GM21367 (cell line): Measurements from ENCODE around the gene PLEKHM2.

Source experiments
- ATAC-seq: cut with Tn5 transposase; IDR thresholded peaks from one replicate; pipeline ENCODE4 v1.9.1; 2021; ENCODE audit not compliant: unreplicated experiment

Gene PLEKHM2

DNA sequence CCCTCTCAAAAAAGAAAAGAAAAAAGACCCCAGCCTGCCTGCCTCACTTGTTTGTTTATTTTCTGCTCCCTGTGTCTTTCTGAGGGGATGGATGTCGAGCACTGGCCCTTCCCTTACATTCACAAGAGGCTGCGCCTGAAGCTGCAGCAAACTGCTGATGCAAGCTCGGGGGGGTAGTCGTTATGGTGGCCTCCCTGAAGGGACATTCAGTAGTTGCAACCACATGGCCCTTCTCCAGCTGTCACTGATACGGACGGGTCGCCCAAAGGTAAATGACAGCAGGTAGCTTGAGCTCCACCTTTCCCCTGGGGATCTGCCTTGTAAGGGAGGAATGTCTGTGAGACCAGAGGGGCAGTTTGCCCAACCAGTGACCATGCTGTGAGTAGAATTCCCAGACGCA lies 17.7 kb downstream of the PLEKHM2 start:
- ATAC-seq, result no peak

DNA sequence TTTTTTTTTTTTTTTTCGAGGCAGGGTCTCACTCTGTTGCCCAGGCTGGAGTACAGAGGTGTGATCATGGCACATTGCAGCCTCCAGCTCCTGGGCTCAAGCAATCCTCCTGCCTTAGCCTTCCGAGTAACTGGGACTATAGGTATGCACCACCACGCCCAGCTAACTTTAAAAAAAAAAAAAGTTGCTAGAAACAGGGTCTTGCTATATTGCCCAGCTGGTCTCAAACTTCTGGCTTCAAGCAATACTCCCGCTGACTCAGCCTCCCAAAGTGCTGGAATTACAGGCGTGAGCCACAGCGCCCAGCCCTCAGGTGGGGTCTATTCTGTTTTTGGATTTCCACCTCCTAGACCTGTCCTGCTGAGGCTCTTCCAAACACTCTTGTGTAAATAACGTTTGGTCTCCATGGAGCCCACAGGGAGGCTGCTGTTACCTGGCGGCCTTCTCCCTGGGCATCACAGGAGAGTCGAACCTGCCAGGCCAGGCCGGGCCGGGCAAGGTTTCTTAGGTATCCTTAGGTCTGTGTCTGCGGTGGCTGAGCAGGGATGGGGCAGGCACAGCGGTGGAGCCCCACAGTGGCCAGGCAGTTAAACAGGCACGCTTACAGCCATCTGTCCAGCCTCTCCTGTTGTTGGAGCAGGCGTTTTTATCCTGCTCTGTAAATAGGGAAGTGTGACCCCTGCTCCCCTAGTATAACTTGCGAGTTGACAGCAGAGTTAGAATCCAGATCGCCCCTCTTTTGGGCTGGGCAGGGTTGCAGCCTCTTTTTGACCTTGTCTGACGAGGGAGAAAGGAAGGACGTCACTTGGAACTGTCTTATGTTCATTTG lies 18.8 kb downstream of the PLEKHM2 start:
- ATAC-seq, result no peak

DNA sequence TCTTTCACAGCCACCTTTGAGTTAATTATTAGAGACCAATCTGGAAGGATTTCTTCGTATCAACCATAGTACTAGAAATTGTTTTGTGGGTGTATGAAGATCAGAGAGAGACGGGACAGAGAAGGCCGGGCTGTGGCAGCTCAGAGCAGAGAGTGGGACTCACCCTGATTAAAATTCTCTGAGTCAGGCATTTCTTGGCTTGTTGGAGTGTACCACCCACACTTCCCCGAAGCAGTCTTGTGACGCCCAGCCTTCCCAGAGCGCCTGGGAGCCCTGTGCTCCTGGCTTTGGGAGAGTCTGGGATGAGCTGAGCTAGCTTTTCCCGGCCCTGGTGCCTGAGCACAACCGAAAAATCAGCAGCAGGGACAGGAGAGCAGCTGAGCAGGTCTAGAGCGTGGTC lies 19.4 kb downstream of the PLEKHM2 start:
- ATAC-seq, result no peak

DNA sequence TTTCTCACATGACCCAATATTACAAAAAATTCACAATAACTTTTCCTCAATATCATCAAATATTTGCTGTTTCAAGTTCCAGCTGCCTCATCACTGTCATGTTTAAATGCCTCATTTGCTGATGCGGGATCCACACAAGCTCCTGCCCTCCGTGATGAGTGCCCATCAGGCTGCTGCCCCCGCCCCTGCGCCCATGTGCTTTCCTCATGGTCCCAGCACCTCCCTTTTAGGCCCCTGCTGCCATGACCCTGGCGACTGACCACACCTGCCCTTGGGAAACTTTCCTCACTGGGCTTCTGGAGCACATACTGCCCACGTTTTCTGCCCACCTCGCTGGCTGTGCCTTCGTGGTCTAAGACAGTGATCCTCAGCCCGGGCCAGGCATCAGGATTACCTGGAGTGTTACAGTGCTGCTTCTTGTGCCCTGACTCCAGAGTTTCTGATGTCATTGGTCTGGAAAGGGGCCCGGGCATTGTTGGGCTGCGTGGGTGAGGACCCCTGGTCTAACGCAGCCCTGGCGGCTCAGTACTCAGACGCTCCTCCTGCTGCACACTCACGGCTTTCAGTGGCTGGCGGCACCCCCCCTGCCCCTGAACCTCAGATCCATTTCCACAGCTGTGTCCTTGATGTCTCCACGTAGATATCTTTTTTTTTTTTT lies 20.5 kb downstream of the PLEKHM2 start:
- no peak for ATAC-seq

DNA sequence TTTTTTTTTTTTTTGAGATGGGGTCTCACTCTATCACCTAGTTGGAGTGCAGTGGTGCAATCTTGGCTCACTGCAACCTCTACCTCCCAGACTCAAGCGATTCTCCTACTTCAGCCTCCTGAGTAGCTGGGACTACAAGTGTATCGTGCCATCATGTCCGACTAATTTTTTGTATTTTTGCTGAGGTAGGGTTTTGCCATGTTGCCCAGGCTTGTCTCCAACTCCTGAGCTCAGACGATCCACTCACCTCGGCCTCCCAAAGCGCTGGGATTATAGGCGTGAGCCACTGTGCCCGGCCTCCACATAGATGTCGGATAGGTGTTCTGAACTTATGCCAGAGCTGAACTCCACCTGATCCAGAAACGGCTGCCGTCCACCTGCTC lies 21.1 kb downstream of the PLEKHM2 start:
- ATAC-seq, result no peak

DNA sequence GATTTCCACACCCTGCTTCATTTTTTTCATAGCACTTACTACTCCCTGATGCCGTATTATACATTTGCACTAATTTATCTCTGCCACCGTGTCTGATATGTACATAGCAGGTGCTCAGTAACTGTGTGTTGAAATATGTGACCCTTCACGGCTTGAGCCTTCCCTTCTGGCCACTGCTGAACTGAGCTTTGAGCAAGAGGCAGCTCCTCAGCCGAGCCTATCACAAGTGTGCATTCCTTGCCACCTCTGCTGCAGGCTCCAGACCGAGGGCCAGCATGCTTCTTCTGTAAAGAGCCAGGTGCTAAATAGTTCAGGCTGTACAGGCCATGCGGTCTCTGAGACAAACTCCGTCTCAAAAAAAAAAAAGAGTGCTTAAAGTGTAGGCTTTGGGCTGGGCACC lies 22.6 kb downstream of the PLEKHM2 start:
- ATAC-seq, result no peak

DNA sequence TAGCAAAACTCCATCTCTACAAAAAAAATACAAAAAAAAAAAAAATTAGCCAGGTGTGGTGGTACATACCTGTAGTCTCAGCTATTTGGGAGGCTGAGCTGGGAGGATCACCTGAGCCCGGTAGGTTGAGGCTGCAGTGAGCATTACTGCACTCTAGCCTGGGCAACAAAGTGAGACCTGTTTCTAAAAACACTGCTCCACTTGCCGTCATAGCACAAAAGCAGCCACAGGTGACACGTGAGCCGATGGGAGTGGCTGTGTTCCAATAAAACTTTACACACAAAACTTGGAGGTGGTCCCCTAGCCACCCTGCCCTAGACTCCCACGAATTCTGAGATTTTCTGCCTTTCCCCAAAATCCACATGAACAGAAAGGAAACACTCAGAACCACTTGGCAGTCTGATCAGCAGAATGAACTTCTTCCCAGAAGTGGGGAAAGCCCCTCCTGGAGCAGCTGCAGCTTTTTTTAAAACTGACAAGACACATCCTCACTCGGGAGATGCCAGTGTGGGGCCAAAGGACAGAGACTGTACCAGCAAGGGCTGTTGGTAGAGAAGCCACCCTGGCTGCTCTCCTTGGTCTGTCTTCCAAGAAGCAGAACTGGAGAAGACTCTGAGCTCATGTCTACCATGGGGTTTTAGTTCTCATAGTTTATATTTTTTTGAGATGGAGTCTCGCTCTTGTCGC lies 23.3 kb downstream of the PLEKHM2 start:
- ATAC-seq, result no peak

DNA sequence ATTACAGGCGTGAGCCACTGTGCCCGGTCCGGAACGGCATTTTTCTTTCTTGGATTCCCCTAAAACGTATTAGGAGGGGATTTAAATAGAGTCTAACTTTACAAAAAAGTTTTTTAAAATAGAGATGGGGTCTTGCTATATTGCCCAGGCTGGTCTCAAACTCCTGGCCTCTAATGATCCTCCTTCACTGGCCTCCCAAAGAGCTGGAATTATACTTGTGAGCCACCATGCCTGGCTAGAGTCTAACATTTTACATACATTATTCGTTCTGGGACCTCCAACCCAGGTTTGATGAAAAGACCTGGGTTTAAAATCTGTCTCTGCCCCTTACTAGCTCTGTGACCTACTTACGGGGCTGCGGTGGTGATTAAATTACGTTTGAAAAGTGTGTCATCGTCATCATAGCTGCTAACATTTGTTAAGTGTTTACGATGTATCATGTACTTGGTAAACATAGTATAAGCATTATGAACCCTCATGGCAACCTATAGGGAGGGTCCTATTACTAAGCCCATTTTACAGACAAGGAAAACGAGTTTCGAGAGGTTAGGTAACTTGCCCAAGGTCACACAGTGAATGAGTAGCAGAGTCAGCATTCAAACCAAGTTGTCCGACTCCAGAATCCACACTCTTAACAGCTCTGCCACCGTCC lies 24.5 kb downstream of the PLEKHM2 start:
- ATAC-seq, result no peak

DNA sequence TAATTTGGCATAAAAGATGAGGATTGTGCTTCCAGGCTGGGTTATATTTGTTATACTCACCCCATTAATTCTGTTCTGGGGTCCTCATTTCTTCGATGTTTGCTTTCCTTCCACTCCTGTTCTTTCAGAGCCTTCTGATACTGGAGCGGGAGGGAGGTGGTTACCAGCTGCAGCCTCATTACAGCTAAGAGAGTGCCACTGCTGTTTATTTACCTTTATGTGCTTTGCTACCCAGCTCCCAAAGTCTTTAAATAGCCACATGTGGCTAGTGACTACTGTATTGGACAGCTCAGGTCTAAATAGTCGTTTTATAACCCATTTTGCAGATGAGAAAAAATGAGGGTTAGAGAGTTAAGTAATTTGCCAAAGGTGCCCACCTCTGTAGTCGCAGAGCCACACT lies 25.1 kb downstream of the PLEKHM2 start:
- no peak for ATAC-seq

DNA sequence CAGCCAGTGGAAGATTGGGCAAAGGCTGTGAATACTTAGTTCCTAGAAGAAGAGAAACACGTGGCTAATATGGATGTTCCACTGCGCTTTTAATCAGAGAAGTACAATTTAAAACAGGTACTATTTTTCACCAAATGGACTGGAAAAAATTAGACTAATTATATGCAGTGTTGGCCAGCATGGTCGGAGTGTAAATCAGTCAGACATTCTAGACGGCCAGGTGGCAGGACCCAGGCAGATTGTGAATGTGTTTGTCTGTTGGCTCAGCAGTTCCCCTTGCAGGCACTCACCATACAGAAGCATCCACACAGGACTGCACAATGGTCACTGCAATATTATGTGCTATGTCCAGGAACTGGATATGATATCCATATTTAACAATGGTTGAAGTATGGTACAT lies 28.0 kb downstream of the PLEKHM2 start:
- no peak for ATAC-seq

DNA sequence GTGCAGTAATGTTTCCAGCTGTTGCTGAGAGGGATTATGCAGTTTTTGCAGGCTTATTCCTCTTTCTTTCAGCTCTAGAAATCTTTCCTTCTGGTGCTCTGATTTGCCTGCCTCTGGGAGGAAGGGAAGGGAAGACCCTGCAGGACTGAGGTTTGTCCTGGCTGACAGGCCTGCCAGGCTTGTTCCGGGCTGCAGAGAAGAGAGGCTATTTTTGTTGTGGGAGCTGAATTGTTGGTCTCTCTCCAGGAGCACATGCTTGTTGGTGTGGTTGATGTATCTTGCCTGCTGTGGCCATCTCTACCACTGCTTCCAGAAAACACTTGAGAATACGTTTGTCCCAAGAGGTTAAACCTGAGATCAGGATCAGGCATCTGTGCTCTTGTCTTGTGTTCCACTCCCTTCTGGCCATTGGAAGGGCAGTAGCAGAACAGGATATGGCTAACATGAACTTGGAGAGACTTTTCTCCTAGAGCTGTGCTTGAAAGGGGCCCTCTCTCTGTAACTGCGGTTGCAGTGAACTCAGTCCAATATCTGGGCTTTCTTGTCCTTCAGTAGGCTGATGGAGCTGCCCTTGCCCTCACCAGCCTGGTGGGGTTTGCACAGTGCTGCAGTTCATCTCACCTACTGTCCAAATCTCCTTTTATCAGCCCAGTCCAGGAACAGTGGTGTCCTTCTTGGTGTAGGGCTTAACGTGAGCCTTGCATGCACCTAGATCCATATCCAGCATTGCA lies 30.5 kb downstream of the PLEKHM2 start:
- ATAC-seq, result no peak

DNA sequence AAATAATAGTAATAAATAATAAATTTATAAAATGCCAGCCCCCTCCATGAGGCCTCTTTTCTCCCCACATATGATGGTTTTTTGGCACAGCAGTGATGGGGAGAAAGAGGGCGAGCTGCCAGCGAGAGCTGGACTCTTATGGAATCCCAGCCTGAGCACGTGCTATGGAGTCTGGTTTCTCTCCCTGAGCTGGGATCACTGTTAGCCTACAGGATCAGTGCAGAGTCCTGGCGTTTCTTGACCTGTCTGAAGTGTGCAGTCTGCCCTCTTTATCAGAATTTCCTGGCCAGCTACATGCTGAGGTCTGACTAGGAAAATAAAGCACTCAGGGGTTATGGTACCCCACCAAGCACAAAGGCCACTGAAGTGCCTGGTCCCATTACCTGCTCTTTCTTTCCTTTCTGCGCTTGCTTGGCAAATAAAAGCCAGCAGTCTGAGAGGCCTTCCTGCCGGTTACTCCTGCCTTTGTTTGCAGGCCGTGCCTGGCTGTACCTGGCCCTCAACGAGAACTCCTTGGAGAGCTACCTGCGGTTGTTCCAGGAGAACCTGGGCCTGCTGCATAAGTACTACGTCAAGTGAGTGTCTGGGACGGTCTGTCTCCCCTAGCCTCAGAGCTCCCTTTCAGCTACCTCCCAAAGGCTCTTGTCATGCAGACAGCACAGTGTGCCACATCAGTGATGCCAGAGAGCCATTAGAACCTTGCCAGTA lies 33.5 kb downstream of the PLEKHM2 start:
- no peak for ATAC-seq

DNA sequence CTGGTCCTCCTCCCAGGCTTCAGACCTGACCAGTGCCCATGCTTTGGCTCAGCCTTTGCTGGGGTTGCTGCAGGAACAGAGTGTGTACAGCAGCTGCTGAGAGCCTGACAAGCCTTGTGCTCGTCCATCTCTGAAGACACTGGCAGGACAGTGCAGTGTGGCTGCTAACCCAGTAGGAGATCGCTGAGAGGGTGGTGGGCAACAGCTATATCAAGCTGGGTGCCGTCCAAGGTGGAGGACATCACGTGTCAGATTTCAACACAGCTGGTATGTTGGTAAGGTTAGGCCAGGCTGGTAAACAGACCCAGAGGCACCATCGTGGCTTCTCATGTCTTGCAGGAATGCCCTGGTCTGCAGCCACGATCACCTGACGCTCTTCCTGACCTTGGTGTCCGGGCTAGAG lies 34.1 kb downstream of the PLEKHM2 start:
- no peak for ATAC-seq

DNA sequence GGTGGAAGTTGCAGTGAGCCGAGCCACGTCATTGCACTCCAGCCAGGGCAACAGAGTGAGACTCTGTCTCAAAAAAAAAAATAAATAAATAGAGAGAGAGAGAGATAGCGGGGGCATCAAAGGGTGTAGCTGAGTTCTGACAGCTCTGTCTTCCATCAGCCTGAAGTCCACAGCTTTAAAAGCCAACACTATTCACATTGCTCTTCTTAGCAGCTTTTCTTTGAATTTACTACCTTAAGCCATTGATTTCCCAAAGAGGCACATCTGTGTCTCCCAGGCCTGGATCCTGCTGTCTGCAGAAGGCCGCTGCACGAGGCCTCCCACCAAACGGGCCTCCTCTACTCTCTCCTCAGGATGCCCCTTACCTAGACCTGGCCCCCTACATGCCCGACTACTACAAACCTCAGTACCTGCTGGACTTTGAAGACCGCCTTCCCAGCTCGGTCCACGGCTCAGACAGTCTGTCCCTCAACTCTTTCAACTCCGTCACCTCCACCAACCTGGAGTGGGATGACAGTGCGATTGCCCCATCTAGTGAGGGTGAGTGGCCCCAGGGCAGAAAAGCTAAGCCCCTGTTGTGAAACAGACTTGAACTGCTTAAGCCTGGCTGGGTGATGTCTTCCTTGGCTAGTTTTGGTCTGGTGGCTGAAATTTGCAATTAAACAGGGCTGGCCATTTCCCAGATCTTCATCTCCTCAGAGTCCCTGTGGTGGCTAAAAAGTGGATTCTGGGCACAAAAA lies 35.4 kb downstream of the PLEKHM2 start:
- no peak for ATAC-seq

DNA sequence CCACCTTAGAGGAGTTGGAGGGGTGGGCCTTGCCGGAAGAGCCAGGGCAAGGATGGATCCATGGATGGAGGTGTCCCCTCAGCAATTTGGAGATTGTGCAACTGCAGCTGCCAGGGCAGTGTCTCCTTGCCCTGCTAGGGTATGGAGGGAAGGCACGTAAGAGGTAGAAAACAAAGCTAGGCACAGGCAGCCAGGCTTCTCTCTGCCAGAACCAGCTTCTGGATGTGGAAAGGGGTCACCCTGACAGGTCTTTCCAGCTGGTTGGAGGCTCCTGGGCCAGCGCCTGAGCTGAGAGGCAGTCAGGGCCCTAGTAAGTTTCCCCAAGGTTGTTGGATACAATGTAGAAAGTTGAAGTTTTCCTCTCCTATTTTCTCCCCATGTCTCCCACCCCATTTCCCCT lies 36.7 kb downstream of the PLEKHM2 start:
- ATAC-seq, result no peak

DNA sequence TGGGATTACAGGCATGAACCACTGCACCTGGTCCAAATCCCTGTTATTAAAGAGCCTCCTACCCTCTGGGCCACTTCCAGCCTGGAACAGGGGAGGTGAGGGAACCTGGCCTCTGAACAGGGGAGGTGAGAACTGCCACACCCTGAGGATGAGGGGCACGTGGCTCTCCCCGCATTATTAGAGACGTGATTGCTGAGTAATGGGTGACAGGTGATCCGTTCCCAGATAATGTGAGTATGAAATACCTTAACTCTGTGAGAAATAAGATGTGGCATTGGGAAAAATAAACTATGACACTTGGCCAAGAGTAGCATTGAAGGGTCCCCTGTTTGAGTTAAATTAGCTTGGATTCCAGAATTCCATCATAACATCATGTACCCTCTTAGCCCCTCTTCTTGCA lies 38.3 kb downstream of the PLEKHM2 start:
- ATAC-seq, result no peak

DNA sequence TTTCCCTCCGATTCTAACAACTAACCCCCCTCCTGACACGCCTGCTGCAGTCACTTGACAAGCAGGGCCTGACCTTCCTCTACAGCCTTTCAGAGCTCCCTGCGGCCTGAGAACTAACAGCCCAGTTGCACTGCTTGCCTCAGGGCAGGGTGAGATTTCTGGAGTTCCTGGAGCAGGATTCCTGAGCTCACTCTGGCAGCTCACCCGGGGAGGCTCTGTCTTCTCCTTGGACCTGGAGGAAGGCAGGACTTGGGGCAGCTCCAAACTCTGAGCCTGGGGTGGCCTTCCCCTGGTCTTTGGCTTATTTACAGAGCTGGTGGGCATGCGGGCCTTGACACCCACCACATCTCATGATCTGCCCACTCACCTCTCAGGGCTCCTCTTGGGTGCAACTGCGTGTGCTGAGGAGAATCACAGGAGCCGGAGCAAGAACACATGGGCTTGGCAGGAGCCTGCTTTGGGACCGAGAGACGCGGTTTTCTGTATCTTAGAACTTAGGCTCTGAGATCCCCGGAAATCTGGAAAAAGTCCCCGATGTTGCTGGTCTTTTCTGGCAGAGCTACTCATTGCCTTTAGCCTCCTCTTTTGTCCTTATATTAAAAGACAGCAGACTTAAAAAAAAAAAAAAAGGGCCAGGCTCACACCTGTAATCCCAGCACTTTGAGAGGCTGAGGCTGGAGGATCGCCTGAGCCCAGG lies 38.9 kb downstream of the PLEKHM2 start:
- ATAC-seq, result no peak

DNA sequence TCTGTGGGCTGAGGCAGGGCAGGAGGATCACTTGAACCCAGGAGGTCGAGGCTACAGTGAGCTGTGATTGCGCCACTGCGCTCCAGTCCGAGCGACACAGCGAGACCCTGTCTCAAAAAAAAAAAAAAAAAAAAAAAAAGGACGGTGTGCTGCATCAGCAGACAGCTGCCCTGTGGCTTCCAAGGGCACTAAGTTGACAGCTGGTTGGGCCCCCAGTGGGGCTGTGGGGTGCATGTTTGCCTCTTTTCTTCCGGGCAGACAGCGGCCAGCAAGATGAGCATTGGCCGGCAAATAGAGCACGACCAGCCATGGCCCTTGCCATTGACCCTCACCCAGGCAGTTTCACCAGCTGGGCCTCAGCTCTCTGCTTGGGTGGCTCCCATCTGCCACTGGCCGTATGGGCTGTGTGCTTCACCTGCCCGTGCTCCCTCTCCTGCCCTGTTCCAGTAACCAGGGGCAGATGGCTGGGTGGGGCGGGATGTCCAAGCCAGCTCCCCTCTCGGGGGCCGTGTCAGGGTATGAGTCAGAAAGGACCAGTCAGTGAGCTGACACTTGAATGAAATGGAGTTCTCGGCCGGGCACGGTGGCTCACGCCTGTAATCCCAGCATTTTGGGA lies 39.6 kb downstream of the PLEKHM2 start:
- ATAC-seq, result no peak
